OCI-LY1 (cell line): ENCODE measurements around the gene TRAF3IP3.
A peak's percentile ranks its signal among the peaks of the same experiment; 100 is the strongest.

Experiments used
- H2AFZ ChIP-seq: fragments of 200-600 bp; sonication (generic), shearing (Covaris generic); 2 replicates; pipeline ENCODE4 v1.6.0; 2014; ENCODE audit warnings: antibody characterized with exemption, mild to moderate bottlenecking, low read length
- H3F3A ChIP-seq: fragments of 200-600 bp; sonication (generic), shearing (Covaris generic); 2 replicates; pipeline ENCODE4 v1.6.0; 2014; ENCODE audit warnings: mild to moderate bottlenecking, antibody characterized with exemption, low read length, moderate library complexity; ENCODE audit not compliant: insufficient read depth
- H3K27ac ChIP-seq: fragments of 200-600 bp; sonication (generic); 2 replicates; pipeline ENCODE4 v1.5.1; 2014; ENCODE audit warnings: low read length, mixed run types, mild to moderate bottlenecking, low read depth; ENCODE audit not compliant: poor library complexity, severe bottlenecking
- H3K27me3 ChIP-seq: fragments of 200-600 bp; sonication (generic); 2 replicates; pipeline ENCODE4 v1.6.0; 2014; ENCODE audit warnings: antibody characterized with exemption, mild to moderate bottlenecking, low read length, moderate library complexity; ENCODE audit not compliant: insufficient read depth
- H3K36me3 ChIP-seq: fragments of 200-600 bp; sonication (generic); 2 replicates; pipeline ENCODE4 v1.6.1; 2014; ENCODE audit warnings: mild to moderate bottlenecking, antibody characterized with exemption, low read length, moderate library complexity, mixed read lengths; ENCODE audit not compliant: insufficient read depth
- H3K4me1 ChIP-seq: fragments of 200-600 bp; sonication (generic); 2 replicates; pipeline ENCODE4 v1.5.1; 2014; ENCODE audit warnings: mild to moderate bottlenecking, low read length, moderate library complexity; ENCODE audit not compliant: insufficient read depth, severe bottlenecking
- H3K4me2 ChIP-seq: fragments of 200-600 bp; sonication (generic), shearing (Covaris generic); 2 replicates; pipeline ENCODE4 v1.6.1; 2014; ENCODE audit warnings: low read length
- H3K4me3 ChIP-seq: fragments of 200-600 bp; sonication (generic); 2 replicates; pipeline ENCODE4 v1.5.1; 2014; ENCODE audit warnings: low read length, low read depth, mild to moderate bottlenecking, mixed read lengths; ENCODE audit not compliant: poor library complexity, severe bottlenecking
- H3K79me2 ChIP-seq: fragments of 200-600 bp; shearing (Covaris generic); 2 replicates; pipeline ENCODE4 v1.6.1; 2016; ENCODE audit warnings: mixed run types, low read length, mixed read lengths; ENCODE audit not compliant: insufficient read depth
- H3K9ac ChIP-seq: fragments of 200-600 bp; sonication (generic), shearing (Covaris generic); 2 replicates; pipeline ENCODE4 v1.6.1; 2014; ENCODE audit warnings: mild to moderate bottlenecking, low read length, mixed read lengths
- H3K9me2 ChIP-seq: fragments of 200-600 bp; sonication (generic), shearing (Covaris generic); 2 replicates; pipeline ENCODE4 v1.6.1; 2014; ENCODE audit warnings: low read depth, mild to moderate bottlenecking, low read length, mixed read lengths
- H3K9me3 ChIP-seq: fragments of 200-600 bp; shearing (Covaris generic); 2 replicates; pipeline ENCODE4 v1.6.1; 2014; ENCODE audit warnings: low read length, mixed read lengths
- H4K20me1 ChIP-seq: fragments of 200-600 bp; sonication (generic), shearing (Covaris generic); 2 replicates; pipeline ENCODE4 v1.6.0; 2016; ENCODE audit warnings: mild to moderate bottlenecking, low read length; ENCODE audit not compliant: insufficient read depth
- EZH2 ChIP-seq: fragments of 200-600 bp; sonication (generic), shearing (Covaris generic); IDR thresholded peaks from 2 replicates; pipeline ENCODE4 v1.8.0; 2017; ENCODE audit warnings: borderline replicate concordance, mixed run types, mild to moderate bottlenecking, antibody characterized with exemption, low read length, moderate library complexity, mixed read lengths
- TF ChIP-seq, protein P1 (sequence below): fragments of 200-600 bp; sonication (generic), shearing (Covaris generic); IDR thresholded peaks from 2 replicates; pipeline ENCODE4 v1.5.1; 2017; ENCODE audit warnings: mild to moderate bottlenecking, antibody characterized with exemption, low read length, moderate library complexity, mixed read lengths

TRAF3IP3 gene

DNA sequence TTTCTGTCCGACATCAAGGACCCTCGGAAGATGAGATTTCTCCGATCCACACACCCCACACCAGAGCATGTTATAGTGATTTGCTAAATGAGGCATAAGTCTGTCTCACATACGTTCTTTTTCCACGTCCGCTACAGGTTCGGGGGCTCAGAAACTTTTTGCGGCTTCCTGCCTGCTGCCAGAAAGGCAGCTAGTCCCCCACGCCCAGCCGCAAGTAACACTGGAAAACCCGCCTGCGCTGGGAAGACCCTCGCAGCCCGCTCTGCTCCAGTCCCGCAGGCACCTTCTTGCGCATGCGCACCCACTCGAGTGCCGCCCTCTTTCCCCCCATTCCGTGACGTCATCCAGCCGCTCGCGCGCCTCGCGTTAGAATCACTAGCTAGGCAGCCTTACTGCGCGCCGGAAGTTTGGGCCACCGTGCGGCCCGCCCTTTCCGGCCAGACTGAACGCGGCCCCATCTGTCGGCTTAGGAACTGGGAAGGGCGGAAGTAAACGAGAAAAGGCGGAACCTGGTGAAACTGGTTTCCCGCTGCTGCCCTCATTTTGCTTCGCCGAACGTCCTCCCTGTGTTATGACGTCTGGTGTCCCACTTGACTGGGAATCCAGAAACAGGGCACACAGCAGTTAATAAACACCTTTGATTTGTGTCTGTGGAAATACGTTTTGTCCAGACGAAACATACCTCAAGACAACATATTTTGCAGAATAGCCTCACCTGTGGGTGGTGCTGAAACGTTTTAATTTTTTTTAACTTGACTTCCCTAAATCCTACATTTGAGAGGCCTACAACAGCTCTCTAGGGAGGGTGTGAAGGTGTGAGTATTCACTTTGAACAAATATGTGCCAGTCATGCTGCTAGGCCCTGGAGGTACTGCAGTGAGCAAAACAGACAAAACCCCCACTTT is 28.7 kb downstream of the TRAF3IP3 start, which contains the start of gene C1orf74:
TSS of gene C1orf74 (minus strand) at position 295 of the 905 bp plus-strand sequence. CDS start 925 bp downstream, outside the sequence.
- H3K27me3 ChIP-seq: no peaks in the 10 kb centered on the region
- peaks cover 3% of the 10 kb centered on the region; the same call in 1 of the 2 replicates for H3K9me3 ChIP-seq
- peak within 1 kb of the TSS; percentile 56 for H3K27ac ChIP-seq
- H4K20me1 ChIP-seq: no peaks in the 10 kb centered on the region
- peak within 1 kb of the TSS; percentile 96 for H3K4me3 ChIP-seq
- H3K79me2 ChIP-seq: no peaks in the 10 kb centered on the region
- H3K36me3 ChIP-seq: peaks cover 24% of the 10 kb centered on the region
- H3K9me2 ChIP-seq: no peaks in the 10 kb centered on the region
- H2AFZ ChIP-seq: peak within 1 kb of the TSS; percentile 22
- H3F3A ChIP-seq: no peaks in the 10 kb centered on the region
- peak within 1 kb of the TSS; percentile 90 for H3K4me2 ChIP-seq
- no peak for TF ChIP-seq EZH2
- TF ChIP-seq, protein P1, sequence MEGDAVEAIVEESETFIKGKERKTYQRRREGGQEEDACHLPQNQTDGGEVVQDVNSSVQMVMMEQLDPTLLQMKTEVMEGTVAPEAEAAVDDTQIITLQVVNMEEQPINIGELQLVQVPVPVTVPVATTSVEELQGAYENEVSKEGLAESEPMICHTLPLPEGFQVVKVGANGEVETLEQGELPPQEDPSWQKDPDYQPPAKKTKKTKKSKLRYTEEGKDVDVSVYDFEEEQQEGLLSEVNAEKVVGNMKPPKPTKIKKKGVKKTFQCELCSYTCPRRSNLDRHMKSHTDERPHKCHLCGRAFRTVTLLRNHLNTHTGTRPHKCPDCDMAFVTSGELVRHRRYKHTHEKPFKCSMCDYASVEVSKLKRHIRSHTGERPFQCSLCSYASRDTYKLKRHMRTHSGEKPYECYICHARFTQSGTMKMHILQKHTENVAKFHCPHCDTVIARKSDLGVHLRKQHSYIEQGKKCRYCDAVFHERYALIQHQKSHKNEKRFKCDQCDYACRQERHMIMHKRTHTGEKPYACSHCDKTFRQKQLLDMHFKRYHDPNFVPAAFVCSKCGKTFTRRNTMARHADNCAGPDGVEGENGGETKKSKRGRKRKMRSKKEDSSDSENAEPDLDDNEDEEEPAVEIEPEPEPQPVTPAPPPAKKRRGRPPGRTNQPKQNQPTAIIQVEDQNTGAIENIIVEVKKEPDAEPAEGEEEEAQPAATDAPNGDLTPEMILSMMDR: no peak
- H3K9ac ChIP-seq: peak within 1 kb of the TSS; percentile 97
- H3K4me1 ChIP-seq: peaks cover 15% of the 10 kb centered on the region

DNA sequence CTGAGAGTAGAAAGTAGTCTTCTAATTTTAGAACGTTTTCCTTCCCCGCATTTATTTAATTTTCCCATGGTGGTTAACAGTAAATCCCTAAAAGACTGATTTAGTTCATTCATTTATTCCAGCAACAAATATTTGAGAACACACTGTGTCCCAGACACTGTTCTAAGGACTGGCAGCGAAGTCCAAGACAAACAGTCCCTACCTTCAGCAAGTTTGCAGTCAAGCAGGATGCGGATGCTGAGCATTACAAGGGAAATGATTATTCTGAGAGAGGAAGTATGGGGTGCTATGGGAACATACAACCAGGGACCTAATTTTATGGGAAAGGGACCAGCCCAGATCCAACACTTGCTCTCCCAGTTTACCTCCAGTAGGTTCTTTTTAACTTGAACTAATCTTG is 29.7 kb downstream of the TRAF3IP3 start:
- H3K4me3 ChIP-seq: no peak overlapping the region
- TF ChIP-seq EZH2: no peak
- TF ChIP-seq, protein P1: no peak
- no peak overlapping the region for H2AFZ ChIP-seq
- H3K27me3 ChIP-seq: no peaks in the 10 kb centered on the region
- peaks cover 24% of the 10 kb centered on the region for H3K36me3 ChIP-seq
- H3F3A ChIP-seq: no peaks in the 10 kb centered on the region
- peaks cover 15% of the 10 kb centered on the region for H3K4me1 ChIP-seq
- no peaks in the 10 kb centered on the region for H3K9me2 ChIP-seq
- H4K20me1 ChIP-seq: no peaks in the 10 kb centered on the region
- H3K9me3 ChIP-seq: peaks cover 3% of the 10 kb centered on the region; the same call in 1 of the 2 replicates
- H3K79me2 ChIP-seq: no peaks in the 10 kb centered on the region
- H3K9ac ChIP-seq: no peak overlapping the region
- H3K4me2 ChIP-seq: no peak overlapping the region
- H3K27ac ChIP-seq: no peak overlapping the region

DNA sequence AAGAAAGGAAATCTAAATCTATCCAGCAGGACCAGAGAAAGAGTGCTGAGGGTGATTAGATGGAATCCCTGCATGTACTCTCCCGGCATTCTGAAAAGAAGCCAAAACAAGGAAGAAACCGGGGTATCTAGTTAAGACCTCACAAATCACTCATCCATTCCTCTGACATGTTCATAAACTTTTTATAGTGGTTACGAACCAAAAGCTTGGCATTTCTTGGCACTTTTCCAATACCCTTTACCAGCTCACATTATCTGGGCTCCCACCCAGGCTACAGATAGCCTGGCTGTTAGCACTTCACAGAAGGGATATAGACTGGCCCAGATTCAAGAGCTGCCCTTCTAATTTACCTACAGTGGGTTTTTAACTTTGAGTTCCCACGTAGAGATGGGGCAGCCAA is 30.3 kb downstream of the TRAF3IP3 start:
- H2AFZ ChIP-seq: no peak overlapping the region
- H3K79me2 ChIP-seq: no peaks in the 10 kb centered on the region
- no peak overlapping the region for H3K4me3 ChIP-seq
- H3K27ac ChIP-seq: no peak overlapping the region
- H3F3A ChIP-seq: no peaks in the 10 kb centered on the region
- peaks cover 15% of the 10 kb centered on the region for H3K4me1 ChIP-seq
- H3K9me3 ChIP-seq: peaks cover 3% of the 10 kb centered on the region; the same call in 1 of the 2 replicates
- no peaks in the 10 kb centered on the region for H3K9me2 ChIP-seq
- no peak for TF ChIP-seq EZH2
- TF ChIP-seq, protein P1: no peak
- no peak overlapping the region for H3K4me2 ChIP-seq
- no peaks in the 10 kb centered on the region for H3K27me3 ChIP-seq
- peaks cover 23% of the 10 kb centered on the region for H3K36me3 ChIP-seq
- no peak overlapping the region for H3K9ac ChIP-seq
- no peaks in the 10 kb centered on the region for H4K20me1 ChIP-seq
